Sigmoid colon (tissue), 4 donors: ENCODE data around the gene CSF3R.

Experiments used
- CTCF ChIP-seq, 4 experiments: fragments of 450-650 bp in 3 of 4; fragments of 200-600 bp in 1 of 4; IDR thresholded peaks; one replicate each; pipeline ENCODE4 v1.5.1; 2016 to 2019; ENCODE audit warnings: antibody characterized with exemption in 4 of 4, mild to moderate bottlenecking in 3 of 4, moderate library complexity in 2 of 4
- EP300 ChIP-seq, 4 donors: sonication (generic); formaldehyde crosslinking; IDR thresholded peaks; one replicate each; pipeline ENCODE4 v1.6.1; 2017; ENCODE audit warnings: antibody characterized with exemption in 4 of 4
- POLR2A ChIP-seq, 2 donors: fragments of 450-650 bp; IDR thresholded peaks; one replicate each; pipeline ENCODE4 v1.6.1; 2016; ENCODE audit warnings: antibody characterized with exemption in 2 of 2, mild to moderate bottlenecking in 2 of 2, moderate library complexity in 2 of 2
- POLR2AphosphoS5 ChIP-seq, 4 donors: sonication (generic); formaldehyde crosslinking; IDR thresholded peaks; one replicate each; pipeline ENCODE4 v1.6.1; 2017; ENCODE audit warnings: antibody characterized with exemption in 4 of 4

- TF ChIP-seq CTCF (IDR thresholded peaks at IDR 0.05) (no peak), EP300 (IDR thresholded peaks at IDR 0.05) (no peak), POLR2AphosphoS5 (IDR thresholded peaks at IDR 0.05) (no peak), POLR2A (IDR thresholded peaks at IDR 0.05) (no peak)
These were observed 47.5 kb upstream of the CSF3R start for GRCh38 chr1:36530261-36530660.
